Activated naive CD8-positive, alpha-beta T cell (primary cell): ENCODE results near the gene CYTL1.
"Not testable (repeated sequence)": the region's sequence is repeated elsewhere in the genome, so short reads cannot be mapped to it uniquely, and the experiment has no call there.

Experiments
- H3K27ac Mint-ChIP-seq: one replicate; pipeline ENCODE4 v1.8.0; 2021; ENCODE audit warnings: mixed read lengths
- H3K27me3 Mint-ChIP-seq: one replicate; pipeline ENCODE4 v1.8.0; 2021; ENCODE audit warnings: mixed read lengths
- H3K36me3 Mint-ChIP-seq: one replicate; pipeline ENCODE4 v1.8.0; 2021; ENCODE audit warnings: mixed read lengths
- H3K4me1 Mint-ChIP-seq: one replicate; pipeline ENCODE4 v1.8.0; 2021; ENCODE audit warnings: low read depth, mixed read lengths
- H3K4me3 Mint-ChIP-seq: one replicate; pipeline ENCODE4 v1.8.0; 2021; ENCODE audit warnings: mild to moderate bottlenecking, mixed read lengths
- H3K9me3 Mint-ChIP-seq: one replicate; pipeline ENCODE4 v1.8.0; 2021; ENCODE audit warnings: low read depth, mixed read lengths

CYTL1 gene

GRCh38 chr4:5019274-5019673, at the start of gene CYTL1:
CYTL1 (minus strand) TSS chr4:5019458; CDS start chr4:5019445, 13 bp downstream.
- H3K9me3 Mint-ChIP-seq = no peaks in the 10 kb centered on the region
- H3K4me1 Mint-ChIP-seq = peaks cover 5% of the 10 kb centered on the region
- H3K27ac Mint-ChIP-seq = no peak within 1 kb of the TSS
- H3K4me3 Mint-ChIP-seq = no peak within 1 kb of the TSS
- peaks cover 16% of the 10 kb centered on the region for H3K27me3 Mint-ChIP-seq
- no peaks in the 10 kb centered on the region for H3K36me3 Mint-ChIP-seq

GRCh38 chr4:5067908-5068307, 48.6 kb upstream of the CYTL1 start:
- H3K27ac Mint-ChIP-seq = no peak overlapping the region

GRCh38 chr4:5066968-5067367, 47.7 kb upstream of the CYTL1 start:
- Mint-ChIP-seq H3K27me3 (peaks cover 10% of the 10 kb centered on the region), H3K9me3 (peaks cover 12% of the 10 kb centered on the region)
- not testable (repeated sequence) for H3K27ac Mint-ChIP-seq, H3K4me3 Mint-ChIP-seq, H3K36me3 Mint-ChIP-seq, H3K4me1 Mint-ChIP-seq

More at GRCh38 chr4:5067908-5068307, 48.6 kb upstream of the CYTL1 start:
- no peaks in the 10 kb centered on the region for H3K36me3 Mint-ChIP-seq
- H3K4me1 Mint-ChIP-seq = no peaks in the 10 kb centered on the region
- peaks cover 10% of the 10 kb centered on the region for H3K27me3 Mint-ChIP-seq
- H3K4me3 Mint-ChIP-seq = no peak overlapping the region
- H3K9me3 Mint-ChIP-seq = peaks cover 12% of the 10 kb centered on the region

GRCh38 chr4:5066101-5066500, 46.8 kb upstream of the CYTL1 start:
- peaks cover 12% of the 10 kb centered on the region for H3K9me3 Mint-ChIP-seq
- peaks cover 10% of the 10 kb centered on the region for H3K27me3 Mint-ChIP-seq
- H3K4me1 Mint-ChIP-seq = no peaks in the 10 kb centered on the region
- H3K27ac Mint-ChIP-seq = no peak overlapping the region
- H3K36me3 Mint-ChIP-seq = no peaks in the 10 kb centered on the region
- no peak overlapping the region for H3K4me3 Mint-ChIP-seq

- Mint-ChIP-seq H3K4me1 (peaks cover 11% of the 10 kb centered on the region), H3K27ac (no peak overlapping the region), H3K4me3 (no peak overlapping the region)
Measured at GRCh38 chr4:5055411-5055810, 36.2 kb upstream of the CYTL1 start.

GRCh38 chr4:5054532-5054931, 35.3 kb upstream of the CYTL1 start:
- no peak overlapping the region for H3K27ac Mint-ChIP-seq
- H3K9me3 Mint-ChIP-seq = no peaks in the 10 kb centered on the region
- peaks cover 15% of the 10 kb centered on the region for H3K4me1 Mint-ChIP-seq
- H3K36me3 Mint-ChIP-seq = no peaks in the 10 kb centered on the region
- peaks cover 11% of the 10 kb centered on the region for H3K27me3 Mint-ChIP-seq
- no peak overlapping the region for H3K4me3 Mint-ChIP-seq

More at GRCh38 chr4:5055411-5055810, 36.2 kb upstream of the CYTL1 start:
- H3K36me3 Mint-ChIP-seq = no peaks in the 10 kb centered on the region
- peaks cover 2% of the 10 kb centered on the region for H3K9me3 Mint-ChIP-seq
- peaks cover 7% of the 10 kb centered on the region for H3K27me3 Mint-ChIP-seq

- H3K9me3 Mint-ChIP-seq = no peaks in the 10 kb centered on the region
- peaks cover 15% of the 10 kb centered on the region for H3K4me1 Mint-ChIP-seq
- H3K27me3 Mint-ChIP-seq = peaks cover 17% of the 10 kb centered on the region
- H3K4me3 Mint-ChIP-seq = peak overlapping the region; percentile 66
- H3K27ac Mint-ChIP-seq = no peak overlapping the region
- H3K36me3 Mint-ChIP-seq = peaks cover under 1% of the 10 kb centered on the region
Measured at GRCh38 chr4:5052726-5053425, 33.6 kb upstream of the CYTL1 start.

GRCh38 chr4:5052204-5052702, 33.0 kb upstream of the CYTL1 start:
- no peaks in the 10 kb centered on the region for H3K9me3 Mint-ChIP-seq
- peaks cover 3% of the 10 kb centered on the region for H3K36me3 Mint-ChIP-seq
- no peak overlapping the region for H3K27ac Mint-ChIP-seq
- peak overlapping the region; percentile 66 for H3K4me3 Mint-ChIP-seq
- H3K27me3 Mint-ChIP-seq = peaks cover 20% of the 10 kb centered on the region
- H3K4me1 Mint-ChIP-seq = peaks cover 15% of the 10 kb centered on the region

- H3K4me3 Mint-ChIP-seq = peak within 1 kb of the TSS; percentile 84
- H3K4me1 Mint-ChIP-seq = peaks cover 15% of the 10 kb centered on the region
- no peaks in the 10 kb centered on the region for H3K9me3 Mint-ChIP-seq
- peaks cover 3% of the 10 kb centered on the region for H3K36me3 Mint-ChIP-seq
- peaks cover 20% of the 10 kb centered on the region for H3K27me3 Mint-ChIP-seq
- H3K27ac Mint-ChIP-seq = no peak within 1 kb of the TSS
Measured at GRCh38 chr4:5051278-5052203, 32.3 kb upstream of the CYTL1 start, which contains the start of gene STK32B. STK32B (plus strand) TSS chr4:5051480.

GRCh38 chr4:5050520-5051277, 31.4 kb upstream of the CYTL1 start:
- Mint-ChIP-seq H3K4me3 (peak overlapping the region; percentile 84), H3K27ac (no peak overlapping the region), H3K9me3 (no peaks in the 10 kb centered on the region)

GRCh38 chr4:5048721-5049120, 29.5 kb upstream of the CYTL1 start:
- peaks cover 3% of the 10 kb centered on the region for H3K36me3 Mint-ChIP-seq
- H3K4me3 Mint-ChIP-seq = no peak overlapping the region
- H3K27ac Mint-ChIP-seq = no peak overlapping the region
- H3K27me3 Mint-ChIP-seq = peaks cover 31% of the 10 kb centered on the region
- H3K4me1 Mint-ChIP-seq = peaks cover 15% of the 10 kb centered on the region
- no peaks in the 10 kb centered on the region for H3K9me3 Mint-ChIP-seq

More at GRCh38 chr4:5050520-5051277, 31.4 kb upstream of the CYTL1 start:
- Mint-ChIP-seq H3K27me3 (peaks cover 22% of the 10 kb centered on the region), H3K4me1 (peaks cover 15% of the 10 kb centered on the region), H3K36me3 (peaks cover 3% of the 10 kb centered on the region)

GRCh38 chr4:5045097-5045496, 25.8 kb upstream of the CYTL1 start:
- Mint-ChIP-seq H3K27ac (no peak overlapping the region), H3K4me1 (peaks cover under 1% of the 10 kb centered on the region), H3K36me3 (peaks cover 3% of the 10 kb centered on the region), H3K27me3 (peaks cover 23% of the 10 kb centered on the region), H3K9me3 (no peaks in the 10 kb centered on the region), H3K4me3 (no peak overlapping the region)

- Mint-ChIP-seq H3K9me3 (no peaks in the 10 kb centered on the region), H3K4me1 (no peaks in the 10 kb centered on the region), H3K27me3 (peaks cover 20% of the 10 kb centered on the region), H3K36me3 (peaks cover 3% of the 10 kb centered on the region), H3K4me3 (no peak overlapping the region), H3K27ac (no peak overlapping the region)
Measured at GRCh38 chr4:5044341-5044740, 25.1 kb upstream of the CYTL1 start.

- H3K4me1 Mint-ChIP-seq = no peaks in the 10 kb centered on the region
- no peak overlapping the region for H3K27ac Mint-ChIP-seq
- peaks cover 3% of the 10 kb centered on the region for H3K36me3 Mint-ChIP-seq
- H3K4me3 Mint-ChIP-seq = no peak overlapping the region
- peaks cover 16% of the 10 kb centered on the region for H3K27me3 Mint-ChIP-seq
- H3K9me3 Mint-ChIP-seq = no peaks in the 10 kb centered on the region
Measured at GRCh38 chr4:5043579-5043978, 24.3 kb upstream of the CYTL1 start.
